Neuronal stem cell (in vitro differentiated cells): ENCODE results near the gene TC2N.
"Not testable (repeated sequence)": the region's sequence is repeated elsewhere in the genome, so short reads cannot be mapped to it uniquely, and the experiment has no call there.

Experiments
- DNase-seq: peaks from one replicate; pipeline ENCODE4 v3.0.0-alpha.2; 2013; ENCODE audit warnings: low spot score
- H2AFZ ChIP-seq: one replicate; pipeline ENCODE4 v1.6.1; 2013; ENCODE audit warnings: mild to moderate bottlenecking, low read length, inconsistent platforms
- H2AK5ac ChIP-seq: 2 replicates; pipeline ENCODE4 v1.6.1; 2013; ENCODE audit warnings: low read depth, mild to moderate bottlenecking, inconsistent platforms, low read length, moderate library complexity, mixed read lengths
- H2BK120ac ChIP-seq: 2 replicates; pipeline ENCODE4 v1.6.1; 2013; ENCODE audit warnings: low read depth, mild to moderate bottlenecking, inconsistent platforms, low read length, moderate library complexity, mixed read lengths
- H2BK12ac ChIP-seq: one replicate; pipeline ENCODE4 v1.6.1; 2013; ENCODE audit warnings: low read length, inconsistent platforms
- H2BK15ac ChIP-seq: 2 replicates; pipeline ENCODE4 v1.6.1; 2013; ENCODE audit warnings: mild to moderate bottlenecking, low read length, inconsistent platforms, mixed read lengths
- H2BK5ac ChIP-seq: one replicate; pipeline ENCODE4 v1.6.1; 2013; ENCODE audit warnings: inconsistent platforms, mild to moderate bottlenecking, low read length, moderate library complexity
- H3K14ac ChIP-seq: one replicate; pipeline ENCODE4 v1.6.1; 2013; ENCODE audit warnings: low read length, inconsistent platforms
- H3K18ac ChIP-seq: 2 replicates; pipeline ENCODE4 v1.6.1; 2013; ENCODE audit warnings: low read length, inconsistent platforms
- H3K23ac ChIP-seq: 2 replicates; pipeline ENCODE4 v1.6.1; 2013; ENCODE audit warnings: low read depth, mild to moderate bottlenecking, mixed read lengths, low read length, inconsistent platforms; ENCODE audit not compliant: poor library complexity
- H3K27ac ChIP-seq: replicated peaks from 3 replicates; pipeline ENCODE4 v1.5.1; 2013; ENCODE audit warnings: low read length, inconsistent platforms
- H3K27me3 ChIP-seq, 3 experiments: 2 replicates each; pipeline ENCODE4 v1.6.1; 2013; ENCODE audit warnings: low read length in 3 of 3, mild to moderate bottlenecking in 2 of 3, inconsistent platforms in 1 of 3, low read depth in 1 of 3, mixed read lengths in 1 of 3, moderate library complexity in 1 of 3; ENCODE audit not compliant: control insufficient read depth in 3 of 3, insufficient read depth in 3 of 3
- H3K36me3 ChIP-seq, 2 donors: replicated peaks in 1 of 2; 2 replicates each; pipeline ENCODE4 v1.6.1; 2013; ENCODE audit warnings: low read length in 2 of 2; ENCODE audit not compliant: control insufficient read depth in 2 of 2, insufficient read depth in 2 of 2
- H3K4ac ChIP-seq: 2 replicates; pipeline ENCODE4 v1.6.1; 2013; ENCODE audit warnings: inconsistent platforms, mild to moderate bottlenecking, low read length, moderate library complexity
- H3K4me1 ChIP-seq, 2 donors: 1 replicate in 1 of 2; 2 replicates in 1 of 2; pipeline ENCODE4 v1.6.1; 2013; ENCODE audit warnings: low read length in 2 of 2, low read depth in 1 of 2; ENCODE audit not compliant: control insufficient read depth in 2 of 2, insufficient read depth in 1 of 2
- H3K4me2 ChIP-seq: one replicate; pipeline ENCODE4 v1.6.1; 2013; ENCODE audit warnings: mild to moderate bottlenecking, low read length, inconsistent platforms; ENCODE audit not compliant: insufficient read depth, poor library complexity, severe bottlenecking
- H3K4me3 ChIP-seq, 2 donors: 2 replicates each; pipeline ENCODE4 v1.5.1; 2013; ENCODE audit warnings: low read length in 2 of 2, mild to moderate bottlenecking in 2 of 2, inconsistent platforms in 1 of 2, moderate library complexity in 1 of 2
- H3K79me1 ChIP-seq: one replicate; pipeline ENCODE4 v1.6.1; 2013; ENCODE audit warnings: low read depth, mild to moderate bottlenecking, inconsistent platforms, low read length, moderate library complexity
- H3K9ac ChIP-seq: one replicate; pipeline ENCODE4 v1.6.1; 2013; ENCODE audit warnings: mild to moderate bottlenecking, low read depth, low read length, inconsistent platforms; ENCODE audit not compliant: poor library complexity
- H3K9me3 ChIP-seq, 2 donors: replicated peaks in 1 of 2; 2 replicates each; pipeline versions ENCODE3 to v1.6.1; 2013; ENCODE audit warnings: low read length in 2 of 2, mild to moderate bottlenecking in 2 of 2, inconsistent platforms in 1 of 2, low read depth in 1 of 2, mixed read lengths in 1 of 2, moderate library complexity in 1 of 2; ENCODE audit not compliant: control insufficient read depth in 2 of 2, insufficient read depth in 1 of 2
- H4K8ac ChIP-seq: one replicate; pipeline ENCODE4 v1.6.1; 2013; ENCODE audit warnings: low read depth, mild to moderate bottlenecking, inconsistent platforms, low read length, moderate library complexity
- H4K91ac ChIP-seq: one replicate; pipeline ENCODE4 v1.6.1; 2013; ENCODE audit warnings: low read length, low read depth, mild to moderate bottlenecking, inconsistent platforms; ENCODE audit not compliant: poor library complexity
- WGBS, 2 donors: extraction: QIAGEN DNeasy Blood & Tissue Kit; methylation state at CpG; one replicate each; pipeline ENCODE4 v1.1.7; 2013; ENCODE audit warnings: missing lambda C conversion rate in 2 of 2, mixed read lengths in 1 of 2; ENCODE audit not compliant: insufficient read length in 2 of 2, insufficient replicate concordance in 1 of 2; ENCODE audit errors: extremely low coverage in 2 of 2; 5-methylcytosine and 5-hydroxymethylcytosine counted together

The TC2N gene

GRCh38 chr14:91847693-91848092, 19.6 kb downstream of the TC2N start:
- DNase-seq: no peak
- H4K8ac ChIP-seq: no peak overlapping the region
- H3K14ac ChIP-seq: no peak overlapping the region
- no peak overlapping the region for H3K23ac ChIP-seq
- H2BK15ac ChIP-seq: no peak overlapping the region
- no peak overlapping the region for H2AFZ ChIP-seq
- no peak overlapping the region for H3K27ac ChIP-seq
- H3K4me3 ChIP-seq: no peak overlapping the region
- H2BK120ac ChIP-seq: no peak overlapping the region
- H3K27me3 ChIP-seq: peaks cover 0 to 10% (median 0%) of the 10 kb centered on the region in 3 experiments
- no peak overlapping the region for H3K4me2 ChIP-seq
- no peaks in the 10 kb centered on the region for H3K4me1 ChIP-seq
- no peak overlapping the region for H2AK5ac ChIP-seq
- WGBS, 2 donors: no CpG with 5 or more reads among the region's 1 CpG
- H3K4ac ChIP-seq: no peak overlapping the region
- H3K79me1 ChIP-seq: no peaks in the 10 kb centered on the region
- H3K9me3 ChIP-seq: no peaks in the 10 kb centered on the region
- H2BK12ac ChIP-seq: no peak overlapping the region
- H3K9ac ChIP-seq: no peak overlapping the region
- H3K18ac ChIP-seq: no peak overlapping the region
- H4K91ac ChIP-seq: no peak overlapping the region
- H2BK5ac ChIP-seq: no peak overlapping the region
- H3K36me3 ChIP-seq: no peaks in the 10 kb centered on the region

GRCh38 chr14:91845652-91846051, 21.7 kb downstream of the TC2N start:
- Histone ChIP-seq H3K4me3 (no peak overlapping the region), H2BK5ac (no peak overlapping the region), H2BK120ac (no peak overlapping the region), H3K14ac (no peak overlapping the region), H3K4me2 (no peak overlapping the region), H3K23ac (no peak overlapping the region), H3K27ac (no peak overlapping the region), H3K79me1 (no peaks in the 10 kb centered on the region), H3K4me1 (no peaks in the 10 kb centered on the region), H4K8ac (no peak overlapping the region), H3K9me3 (no peaks in the 10 kb centered on the region), H3K4ac (no peak overlapping the region), H3K27me3 (peaks cover 0 to 8% (median 0%) of the 10 kb centered on the region in 3 experiments), H2BK15ac (no peak overlapping the region), H3K36me3 (no peaks in the 10 kb centered on the region), H2AK5ac (no peak overlapping the region), H3K9ac (no peak overlapping the region), H2AFZ (no peak overlapping the region), H4K91ac (no peak overlapping the region), H2BK12ac (no peak overlapping the region), H3K18ac (no peak overlapping the region)
- WGBS, 2 donors: no CpG with 5 or more reads among the region's 2 CpGs
- DNase-seq: no peak

GRCh38 chr14:91845056-91845455, 22.3 kb downstream of the TC2N start:
- H3K9ac ChIP-seq, H3K14ac ChIP-seq, H4K8ac ChIP-seq, H2BK15ac ChIP-seq, DNase-seq, H3K79me1 ChIP-seq, H2AK5ac ChIP-seq, H3K27ac ChIP-seq, H3K18ac ChIP-seq, H3K27me3 ChIP-seq, H4K91ac ChIP-seq, H3K36me3 ChIP-seq, H3K4me1 ChIP-seq, H2BK5ac ChIP-seq, H3K23ac ChIP-seq, H3K4me2 ChIP-seq, H3K4me3 ChIP-seq, H3K4ac ChIP-seq, H3K9me3 ChIP-seq, H2BK120ac ChIP-seq, H2BK12ac ChIP-seq, H2AFZ ChIP-seq: not testable (repeated sequence)
- WGBS, 2 donors: no CpG with 5 or more reads among the region's 8 CpGs

GRCh38 chr14:91844029-91844428, 23.3 kb downstream of the TC2N start:
- Histone ChIP-seq H3K14ac (no peak overlapping the region), H2AK5ac (no peak overlapping the region), H3K4me2 (no peak overlapping the region), H2AFZ (no peak overlapping the region), H3K36me3 (no peaks in the 10 kb centered on the region), H3K4me3 (no peak overlapping the region), H3K4ac (no peak overlapping the region), H2BK5ac (no peak overlapping the region), H2BK120ac (no peak overlapping the region), H4K8ac (no peak overlapping the region), H3K4me1 (no peaks in the 10 kb centered on the region), H3K9ac (no peak overlapping the region), H4K91ac (no peak overlapping the region), H3K79me1 (no peaks in the 10 kb centered on the region), H3K18ac (no peak overlapping the region), H3K27ac (no peak overlapping the region), H2BK12ac (no peak overlapping the region), H3K27me3 (peaks cover 0 to 13% (median 0%) of the 10 kb centered on the region in 3 experiments), H3K9me3 (no peaks in the 10 kb centered on the region), H2BK15ac (no peak overlapping the region), H3K23ac (no peak overlapping the region)
- no CpG with 5 or more reads among the region's 4 CpGs for WGBS, 2 donors
- no peak for DNase-seq
